Left cardiac atrium (tissue), 4 donors: ENCODE measurements around the gene KCNH1. TPM values are rescaled to one million over a fixed set of nuclear protein-coding genes. Genes with fewer than 3 reads are reported as not detected.

ENCODE experiments used
- ATAC-seq, 2 donors: fragments of 200-7000 bp; cut with Tn5 transposase; one replicate each; pipeline ENCODE4 v1.9.1; 2020; ENCODE audit warnings: mild to moderate bottlenecking in 2 of 2, moderate library complexity in 2 of 2
- DNase-seq: peaks from one replicate; pipeline ENCODE4 v3.0.0-alpha.2; 2020
- intact Hi-C, 2 donors: fragments of 100-400 bp; cut with DNase I; formaldehyde crosslinking; loops; one replicate each; pipeline versions ENCODE4 v1.14.1 to v1.15.1; 2022 to 2023
- total RNA-seq, 2 donors: library from RNA; stranded (reverse); fragmentation: NEBNext Ultra II Directional; extraction: Animal tissue kit (Norgen Biotek cat#: 25700); gene quantifications; one replicate each; pipeline ENCODE4 v1.2.1, GENCODE V29; 2021
- donor health status: DM: no; HTN: yes; CAD: no.
- donor health status: DM: no; HTN: yes; CAD: no; lungs with severe emphysema.
- donor health status: DM: yes; HTN: yes; CAD: no.
- donor health status: Dilated cardiomyopathy.

KCNH1 gene
- total RNA-seq, 2 donors from 2014 or later, result 0.15 TPM; not detected in 1

GRCh38 chr1:210648588-210649269 lies 485.2 kb downstream of the KCNH1 start:
- DNase-seq, result no peak
- no peak for ATAC-seq
- intact Hi-C loops, result no loop called here

- peak in 1 of 2 donors; percentile 72 for ATAC-seq
- intact Hi-C loops, result no loop called here
Measured at GRCh38 chr1:210647406-210648333, 486.3 kb downstream of the KCNH1 start.

GRCh38 chr1:210646258-210646616 lies 487.7 kb downstream of the KCNH1 start:
- no peak for ATAC-seq
- intact Hi-C loops, result no loop called here

More at GRCh38 chr1:210647406-210648333, 486.3 kb downstream of the KCNH1 start:
- DNase-seq, result no peak

GRCh38 chr1:210645582-210646257 lies 488.2 kb downstream of the KCNH1 start:
- intact Hi-C loops, result no loop called here
- ATAC-seq, result no peak
- no peak for DNase-seq

More at GRCh38 chr1:210646258-210646616, 487.7 kb downstream of the KCNH1 start:
- no peak for DNase-seq

GRCh38 chr1:210641582-210641981 lies 492.4 kb downstream of the KCNH1 start:
- no peak for ATAC-seq
- intact Hi-C loops, result no loop called here
- DNase-seq, result no peak

- intact Hi-C loops, result no loop called here
- DNase-seq (no peak), ATAC-seq (no peak)
Measured at GRCh38 chr1:210635108-210635507, 498.8 kb downstream of the KCNH1 start.

- DNase-seq, result peak; percentile 30
- ATAC-seq, result peak; percentile 80 to 85
- intact Hi-C loops, result no loop called here
Measured at GRCh38 chr1:210633636-210634035, 500.3 kb downstream of the KCNH1 start.

GRCh38 chr1:210633140-210633539 lies 500.8 kb downstream of the KCNH1 start:
- no peak for DNase-seq
- ATAC-seq, result peak; percentile 42 to 62
- intact Hi-C loops, result no loop called here

GRCh38 chr1:210631399-210631798 lies 502.5 kb downstream of the KCNH1 start:
- no peak for ATAC-seq
- DNase-seq, result no peak
- intact Hi-C loops, result no loop called here

- no peak for DNase-seq
- ATAC-seq, result no peak
- intact Hi-C loops, result no loop called here
Measured at GRCh38 chr1:210629276-210629675, 504.7 kb downstream of the KCNH1 start.

GRCh38 chr1:210627755-210628154 lies 506.2 kb downstream of the KCNH1 start:
- intact Hi-C loops, result no loop called here
- ATAC-seq, result no peak
- DNase-seq, result no peak

Other genes with a start within 250 kb of the KCNH1 start
- gene RCOR3, start 125.2 kb upstream of the KCNH1 start, total RNA-seq, result 10 to 100 TPM; 34.3 to 42.0 TPM
- gene TRAF5, start 192.7 kb upstream of the KCNH1 start, total RNA-seq, result 1 to 10 TPM; 5.2 to 5.3 TPM